Measurements from ENCODE around the gene CHST10.

The CHST10 gene

DNA sequence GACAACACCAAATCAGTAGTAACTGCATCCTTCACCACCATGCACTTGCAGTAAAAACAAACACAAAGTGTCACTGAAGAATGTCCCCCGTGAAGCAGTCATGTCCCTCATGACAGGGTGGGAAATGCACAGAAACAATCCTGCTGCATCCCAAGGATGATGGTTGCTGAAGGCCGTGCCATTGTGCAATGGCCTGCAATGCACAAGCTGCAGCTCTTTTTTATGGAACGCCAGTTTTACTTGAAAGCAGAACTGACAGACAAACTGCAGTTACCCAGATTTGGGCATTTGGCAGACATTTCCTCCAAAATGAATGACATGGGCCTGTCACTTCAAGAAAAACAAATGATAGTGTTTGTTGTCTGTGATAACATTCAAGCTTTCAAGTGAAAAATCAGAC lies 2.4 kb upstream of the CHST10 start:
- TF ChIP-seq HDGF (IDR thresholded peaks at IDR 0.05; ENCODE audit: borderline replicate concordance) = no peak
- TF ChIP-seq LEF1 (IDR thresholded peaks at IDR 0.05; ENCODE audit: borderline replicate concordance) = no peak
- no peak for TF ChIP-seq ELF4 (IDR thresholded peaks at IDR 0.05)
- TF ChIP-seq, protein P1, sequence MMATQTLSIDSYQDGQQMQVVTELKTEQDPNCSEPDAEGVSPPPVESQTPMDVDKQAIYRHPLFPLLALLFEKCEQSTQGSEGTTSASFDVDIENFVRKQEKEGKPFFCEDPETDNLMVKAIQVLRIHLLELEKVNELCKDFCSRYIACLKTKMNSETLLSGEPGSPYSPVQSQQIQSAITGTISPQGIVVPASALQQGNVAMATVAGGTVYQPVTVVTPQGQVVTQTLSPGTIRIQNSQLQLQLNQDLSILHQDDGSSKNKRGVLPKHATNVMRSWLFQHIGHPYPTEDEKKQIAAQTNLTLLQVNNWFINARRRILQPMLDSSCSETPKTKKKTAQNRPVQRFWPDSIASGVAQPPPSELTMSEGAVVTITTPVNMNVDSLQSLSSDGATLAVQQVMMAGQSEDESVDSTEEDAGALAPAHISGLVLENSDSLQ (IDR thresholded peaks at IDR 0.05) = no peak
- TF ChIP-seq FOXA1 (IDR thresholded peaks at IDR 0.05) = no peak
- no peak for TF ChIP-seq BHLHE40 (IDR thresholded peaks at IDR 0.05; ENCODE audit: borderline replicate concordance)
- TF ChIP-seq TARDBP (IDR thresholded peaks at IDR 0.05) = no peak
- no peak for TF ChIP-seq NFRKB (IDR thresholded peaks at IDR 0.05)
- TF ChIP-seq CTBP1 (IDR thresholded peaks at IDR 0.05; ENCODE audit: borderline replicate concordance) = no peak
- no peak for DNase-seq (ENCODE audit: extremely low spot score)
- POLR2A ChIA-PET = no interaction called here
- CTCF ChIA-PET = no interaction called here

DNA sequence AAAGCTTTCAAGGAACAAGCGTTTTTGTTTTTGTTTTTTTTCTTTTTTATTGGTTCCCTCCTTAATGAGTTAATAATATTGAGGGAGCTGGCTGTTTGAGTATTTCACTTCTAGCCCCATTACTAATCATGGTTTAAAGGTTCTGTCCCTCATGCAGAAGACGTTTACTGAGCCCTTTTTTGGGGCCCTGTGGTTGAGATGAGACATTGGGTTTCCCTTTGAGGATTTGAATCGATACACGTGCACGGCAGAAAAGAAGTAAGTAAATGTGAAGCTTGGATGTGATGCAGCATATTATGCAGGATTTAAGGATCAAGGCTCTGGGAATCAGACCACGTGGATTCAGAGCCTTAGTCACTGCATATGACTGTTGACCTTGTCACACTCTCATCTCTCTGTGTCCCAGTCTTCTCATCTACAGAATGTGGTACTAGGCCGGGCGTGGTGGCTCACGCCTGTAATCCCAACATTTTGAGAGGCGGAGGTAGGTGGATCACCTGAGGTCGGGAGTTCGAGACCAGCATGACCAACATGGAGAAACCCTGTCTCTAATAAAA lies 1.0 kb upstream of the CHST10 start:
- ChIA-PET CTCF (interaction anchor here (0.7 kb wide), 1 partner anchor 37 kb away, joined by 3 read pairs; no protein-coding TSS in a partner anchor), POLR2A (no interaction called here)
- DNase-seq (ENCODE audit: extremely low spot score) = no peak

DNA sequence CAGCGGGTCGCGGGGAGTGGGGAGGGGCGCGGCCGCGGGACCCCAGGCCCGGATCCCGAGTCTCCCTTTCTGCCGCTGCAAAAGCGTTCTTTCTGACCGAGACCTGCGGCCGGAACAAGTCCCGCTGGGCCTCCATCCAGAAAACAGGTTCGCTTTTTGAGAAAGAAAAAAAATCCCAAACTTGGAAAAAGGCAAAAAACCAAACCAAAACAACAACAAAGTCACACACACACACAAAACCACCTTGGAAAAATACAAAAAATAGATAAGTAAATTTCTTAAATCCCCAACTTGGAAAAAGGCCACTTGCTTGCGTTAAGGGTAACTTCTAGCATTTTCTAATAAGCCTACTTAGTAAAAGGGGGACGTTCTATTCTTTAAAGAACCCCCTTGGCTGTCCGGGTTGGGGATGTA lies 250 bp upstream of the CHST10 start:
- TF ChIP-seq SP1 (IDR thresholded peaks at IDR 0.05) (no peak), FOXM1 (IDR thresholded peaks at IDR 0.05; ENCODE audit: borderline replicate concordance) (no peak), FOXA1 (IDR thresholded peaks at IDR 0.05) (no peak), L3MBTL2 (conservative IDR thresholded peaks at IDR 0.05) (no peak), ELF4 (IDR thresholded peaks at IDR 0.05) (no peak), TARDBP (IDR thresholded peaks at IDR 0.05) (no peak)
- TF ChIP-seq, protein P1 (IDR thresholded peaks at IDR 0.05) = no peak
- DNase-seq (ENCODE audit: extremely low spot score) = no peak
- CTCF ChIA-PET = interaction anchor here (1.8 to 2.1 kb wide), 2 partner anchors 36 to 155 kb away, joined by 6 to 8 read pairs; no protein-coding TSS in a partner anchor
- POLR2A ChIA-PET = interaction anchor here (0.7 to 1.4 kb wide), 5 partner anchors 9 to 155 kb away, joined by 3 to 6 read pairs (median 4); partner anchors contain the start of gene PDCL3

More for the DNA sequence above, 1.0 kb upstream of the CHST10 start:
- TF ChIP-seq HDGF (IDR thresholded peaks at IDR 0.05; ENCODE audit: borderline replicate concordance) = no peak
- no peak for TF ChIP-seq LEF1 (IDR thresholded peaks at IDR 0.05; ENCODE audit: borderline replicate concordance)
- TF ChIP-seq TARDBP (IDR thresholded peaks at IDR 0.05) = no peak
- TF ChIP-seq, protein P1 (IDR thresholded peaks at IDR 0.05) = no peak
- TF ChIP-seq FOXM1 (IDR thresholded peaks at IDR 0.05; ENCODE audit: borderline replicate concordance) = no peak
- no peak for TF ChIP-seq ARNT (IDR thresholded peaks at IDR 0.05)
- TF ChIP-seq NFRKB (IDR thresholded peaks at IDR 0.05) = no peak
- no peak for TF ChIP-seq SUZ12 (IDR thresholded peaks at IDR 0.05)
- no peak for TF ChIP-seq BHLHE40 (IDR thresholded peaks at IDR 0.05; ENCODE audit: borderline replicate concordance)
- no peak for TF ChIP-seq ZNF384 (IDR thresholded peaks at IDR 0.05)
- no peak for TF ChIP-seq CTBP1 (IDR thresholded peaks at IDR 0.05; ENCODE audit: borderline replicate concordance)
- no peak for TF ChIP-seq SP1 (IDR thresholded peaks at IDR 0.05)
- TF ChIP-seq ELF4 (IDR thresholded peaks at IDR 0.05) = no peak
- no peak for TF ChIP-seq FOXA1 (IDR thresholded peaks at IDR 0.05)
- no peak for TF ChIP-seq L3MBTL2 (conservative IDR thresholded peaks at IDR 0.05)
- TF ChIP-seq FOXK2 (IDR thresholded peaks at IDR 0.05) = no peak

DNA sequence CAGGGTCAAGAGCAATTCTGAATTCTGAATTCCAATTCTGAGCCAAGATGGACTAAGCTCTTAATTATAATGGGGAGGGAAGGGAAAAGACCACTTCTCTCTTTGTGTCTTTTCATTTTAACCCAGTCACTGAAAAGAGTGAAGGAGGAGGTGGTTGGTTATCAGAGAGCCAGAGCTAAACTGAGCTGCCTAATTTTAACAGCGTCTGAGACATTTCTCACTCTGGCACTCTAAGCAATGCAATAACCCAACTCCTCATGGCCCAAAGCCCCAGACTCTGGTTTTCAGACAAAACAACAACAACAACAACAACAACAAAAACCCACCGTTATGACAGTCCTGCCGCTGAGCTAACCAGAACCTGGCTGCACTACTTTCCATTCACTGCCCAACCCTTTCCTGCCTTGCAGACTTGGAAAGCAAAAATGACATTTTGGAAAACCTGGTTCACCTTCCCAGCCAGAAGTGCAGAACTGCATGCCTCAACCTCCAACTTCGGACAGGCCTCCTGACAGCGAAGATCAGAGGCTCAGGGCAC lies 1.0 kb downstream of the CHST10 start:
- POLR2A ChIA-PET = interaction anchor here (0.7 to 1.6 kb wide), 7 partner anchors 8 to 154 kb away, joined by 3 to 4 read pairs (median 4); partner anchors contain the start of gene PDCL3
- no peak for DNase-seq (ENCODE audit: extremely low spot score)
- TF ChIP-seq ARNT (IDR thresholded peaks at IDR 0.05) (no peak), SUZ12 (IDR thresholded peaks at IDR 0.05) (no peak), ELF4 (IDR thresholded peaks at IDR 0.05) (no peak), CTBP1 (IDR thresholded peaks at IDR 0.05; ENCODE audit: borderline replicate concordance) (no peak), FOXA1 (IDR thresholded peaks at IDR 0.05) (no peak), HDGF (IDR thresholded peaks at IDR 0.05; ENCODE audit: borderline replicate concordance) (no peak), ZNF384 (IDR thresholded peaks at IDR 0.05) (no peak), TARDBP (IDR thresholded peaks at IDR 0.05) (no peak), NFRKB (IDR thresholded peaks at IDR 0.05) (no peak), FOXM1 (IDR thresholded peaks at IDR 0.05; ENCODE audit: borderline replicate concordance) (no peak), LEF1 (IDR thresholded peaks at IDR 0.05; ENCODE audit: borderline replicate concordance) (no peak), BHLHE40 (IDR thresholded peaks at IDR 0.05; ENCODE audit: borderline replicate concordance) (no peak), L3MBTL2 (conservative IDR thresholded peaks at IDR 0.05) (no peak), SP1 (IDR thresholded peaks at IDR 0.05) (no peak), FOXK2 (IDR thresholded peaks at IDR 0.05) (no peak)
- TF ChIP-seq, protein P1 (IDR thresholded peaks at IDR 0.05) = no peak
- CTCF ChIA-PET = interaction anchor here (1.8 to 2.1 kb wide), 2 partner anchors 35 to 154 kb away, joined by 6 to 8 read pairs; no protein-coding TSS in a partner anchor

DNA sequence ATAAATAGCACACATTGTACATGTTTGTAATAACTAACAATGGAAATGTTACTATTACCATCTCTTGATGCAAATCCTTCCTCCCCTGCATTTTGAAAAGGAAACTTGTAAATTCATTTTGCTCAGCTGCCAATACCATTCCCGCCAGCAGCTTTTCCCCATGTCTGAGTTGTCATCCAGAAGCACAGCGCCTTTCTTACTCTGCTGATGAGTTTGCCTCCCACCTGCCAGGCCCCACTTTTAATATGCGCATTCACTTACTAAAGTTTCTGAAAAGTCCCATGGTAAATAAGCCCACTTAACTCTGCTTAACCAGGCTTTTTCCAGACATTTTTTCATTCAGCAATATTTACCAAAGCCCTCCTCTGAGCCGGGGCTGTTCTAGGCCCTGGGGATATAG lies 3.9 kb downstream of the CHST10 start:
- no peak for TF ChIP-seq TARDBP (IDR thresholded peaks at IDR 0.05)
- no peak for TF ChIP-seq ZNF384 (IDR thresholded peaks at IDR 0.05)
- TF ChIP-seq L3MBTL2 (conservative IDR thresholded peaks at IDR 0.05) = no peak
- no peak for TF ChIP-seq FOXM1 (IDR thresholded peaks at IDR 0.05; ENCODE audit: borderline replicate concordance)
- TF ChIP-seq CTBP1 (IDR thresholded peaks at IDR 0.05; ENCODE audit: borderline replicate concordance) = no peak
- no peak for TF ChIP-seq ELF4 (IDR thresholded peaks at IDR 0.05)
- TF ChIP-seq NFRKB (IDR thresholded peaks at IDR 0.05) = no peak
- TF ChIP-seq, protein P1 (IDR thresholded peaks at IDR 0.05) = no peak
- TF ChIP-seq FOXK2 (IDR thresholded peaks at IDR 0.05) = no peak
- TF ChIP-seq SP1 (IDR thresholded peaks at IDR 0.05) = no peak
- no peak for TF ChIP-seq LEF1 (IDR thresholded peaks at IDR 0.05; ENCODE audit: borderline replicate concordance)
- TF ChIP-seq ARNT (IDR thresholded peaks at IDR 0.05) = no peak
- TF ChIP-seq SUZ12 (IDR thresholded peaks at IDR 0.05) = no peak
- no peak for TF ChIP-seq BHLHE40 (IDR thresholded peaks at IDR 0.05; ENCODE audit: borderline replicate concordance)
- TF ChIP-seq HDGF (IDR thresholded peaks at IDR 0.05; ENCODE audit: borderline replicate concordance) = no peak
- TF ChIP-seq FOXA1 (IDR thresholded peaks at IDR 0.05) = no peak
- DNase-seq (ENCODE audit: extremely low spot score) = no peak
- CTCF ChIA-PET = interaction anchor here (1.9 kb wide), 1 partner anchor 32 kb away, joined by 5 read pairs; no protein-coding TSS in a partner anchor
- POLR2A ChIA-PET = no interaction called here

All from HEK293T (cell line).